Esophagus muscularis mucosa (tissue), 4 donors: ENCODE data around the gene RCBTB1. TPM values are rescaled to one million over a fixed set of nuclear protein-coding genes. Genes with fewer than 3 reads are reported as not detected.
"Not testable (repeated sequence)": the region's sequence is repeated elsewhere in the genome, so short reads cannot be mapped to it uniquely, and the experiment has no call there.

Experiments used
- DNase-seq: peaks from one replicate; pipeline ENCODE4 v3.0.0-alpha.2; 2017; ENCODE audit errors: extremely low spot score
- H3K27ac ChIP-seq, 4 donors: fragments of 200-600 bp; sonication (generic); replicated peaks in 1 of 4; 1 replicate in 3 of 4; 2 replicates in 1 of 4; pipeline ENCODE4 v1.5.1; 2016 to 2019; ENCODE audit warnings: mild to moderate bottlenecking in 1 of 4
- H3K27me3 ChIP-seq, 4 donors: fragments of 200-600 bp; sonication (generic); one replicate each; pipeline versions ENCODE4 v1.5.1 to v1.6.0; 2016 to 2019
- H3K36me3 ChIP-seq, 4 donors: fragments of 200-600 bp; sonication (generic); one replicate each; pipeline ENCODE4 v1.5.1; 2016 to 2019
- H3K4me1 ChIP-seq, 4 donors: fragments of 200-600 bp; sonication (generic); one replicate each; pipeline ENCODE4 v1.5.1; 2016 to 2019
- H3K4me3 ChIP-seq, 4 donors: fragments of 200-600 bp; sonication (generic); 1 replicate in 2 of 4; 2 replicates in 2 of 4; pipeline ENCODE4 v1.5.1; 2016 to 2019; ENCODE audit warnings: mild to moderate bottlenecking in 4 of 4, moderate library complexity in 1 of 4
- H3K9me3 ChIP-seq, 4 donors: fragments of 200-600 bp; sonication (generic); 1 replicate in 3 of 4; 2 replicates in 1 of 4; pipeline ENCODE4 v1.5.1; 2016 to 2019
- CTCF ChIP-seq, 3 experiments: fragments of 200-600 bp in 2 of 3; fragments of 450-650 bp in 1 of 3; sonication (generic) in 2 of 3; IDR thresholded peaks; one replicate each; pipeline ENCODE4 v1.5.1; 2017 to 2019; ENCODE audit warnings: antibody characterized with exemption in 3 of 3, mild to moderate bottlenecking in 2 of 3, moderate library complexity in 1 of 3
- EP300 ChIP-seq: sonication (generic); formaldehyde crosslinking; IDR thresholded peaks from one replicate; pipeline ENCODE4 v1.6.1; 2017; ENCODE audit warnings: antibody characterized with exemption
- POLR2A ChIP-seq: fragments of 450-650 bp; IDR thresholded peaks from one replicate; pipeline ENCODE4 v1.6.1; 2017; ENCODE audit warnings: antibody characterized with exemption, moderate library complexity, mild to moderate bottlenecking, low read depth
- POLR2AphosphoS5 ChIP-seq, 2 donors: sonication (generic); formaldehyde crosslinking; IDR thresholded peaks; one replicate each; pipeline ENCODE4 v1.6.1; 2017; ENCODE audit warnings: antibody characterized with exemption in 2 of 2
- WGBS: methylation state at CpG from one replicate; pipeline ENCODE4 v1.1.5; 2018; 5-methylcytosine and 5-hydroxymethylcytosine counted together
- intact Hi-C: fragments of 100-400 bp; cut with DNase I; formaldehyde crosslinking; loops from one replicate; pipeline ENCODE4 v1.15.1; 2023
- total RNA-seq, 4 donors: library from RNA; depleted of rRNA; stranded (reverse); fragments of >200 nt; gene quantifications; one replicate each; pipeline versions ENCODE4 v1.1.0 to v1.2.1, GENCODE V29; 2016

RCBTB1 gene
- total RNA-seq, 4 donors from 2014 or later: 11.1 to 14.7 (median 12.3) TPM

- intact Hi-C loops: no loop called here
- no peaks in the 10 kb centered on the region for H3K9me3 ChIP-seq
- H3K36me3 ChIP-seq: peaks cover 6 to 21% (median 12%) of the 10 kb centered on the region in 4 donors
- no peaks in the 10 kb centered on the region for H3K27me3 ChIP-seq
- no peak overlapping the region for H3K4me3 ChIP-seq
- TF ChIP-seq CTCF (IDR thresholded peaks at IDR 0.05) (no peak), POLR2AphosphoS5 (IDR thresholded peaks at IDR 0.05) (no peak)
- H3K4me1 ChIP-seq: peaks cover 0 to 5% (median 2%) of the 10 kb centered on the region in 4 donors
- no peak for DNase-seq
- 95% methylated on average over 1 of the region's 1 CpG for WGBS
- no peak overlapping the region for H3K27ac ChIP-seq
These were observed 15.2 kb downstream of the RCBTB1 start for GRCh38 chr13:49569993-49570689.

GRCh38 chr13:49567491-49567890, 17.9 kb downstream of the RCBTB1 start:
- WGBS: 93% methylated on average over 5 of the region's 5 CpGs
- no peak overlapping the region for H3K4me3 ChIP-seq
- peaks cover 6 to 35% (median 19%) of the 10 kb centered on the region in 4 donors for H3K36me3 ChIP-seq
- intact Hi-C loops: no loop called here
- peaks cover 0 to 5% (median 2%) of the 10 kb centered on the region in 4 donors for H3K4me1 ChIP-seq
- no peaks in the 10 kb centered on the region for H3K27me3 ChIP-seq
- TF ChIP-seq CTCF (IDR thresholded peaks at IDR 0.05): no peak
- no peak for TF ChIP-seq EP300
- no peak for TF ChIP-seq POLR2AphosphoS5 (IDR thresholded peaks at IDR 0.05)
- TF ChIP-seq POLR2A: no peak
- H3K9me3 ChIP-seq: no peaks in the 10 kb centered on the region
- no peak for DNase-seq
- H3K27ac ChIP-seq: no peak overlapping the region

GRCh38 chr13:49566461-49566860, 18.9 kb downstream of the RCBTB1 start:
- 97% methylated on average over 4 of the region's 4 CpGs for WGBS
- no peaks in the 10 kb centered on the region for H3K27me3 ChIP-seq
- H3K9me3 ChIP-seq: no peaks in the 10 kb centered on the region
- intact Hi-C loops: no loop called here
- TF ChIP-seq CTCF (IDR thresholded peaks at IDR 0.05) (no peak), POLR2AphosphoS5 (IDR thresholded peaks at IDR 0.05) (no peak), EP300 (no peak), POLR2A (no peak)
- no peak for DNase-seq
- H3K27ac ChIP-seq: no peak overlapping the region
- peaks cover 6 to 35% (median 20%) of the 10 kb centered on the region in 4 donors for H3K36me3 ChIP-seq
- H3K4me3 ChIP-seq: no peak overlapping the region
- H3K4me1 ChIP-seq: peaks cover 0 to 5% (median 2%) of the 10 kb centered on the region in 4 donors

GRCh38 chr13:49565461-49565860, 19.9 kb downstream of the RCBTB1 start:
- H3K27ac ChIP-seq, H3K27me3 ChIP-seq, H3K9me3 ChIP-seq, intact Hi-C loops, DNase-seq, H3K4me1 ChIP-seq, H3K4me3 ChIP-seq: not testable (repeated sequence)
- 96% methylated on average over 9 of the region's 25 CpGs for WGBS
- peaks cover 6 to 44% (median 28%) of the 10 kb centered on the region in 4 donors for H3K36me3 ChIP-seq

- H3K27me3 ChIP-seq: no peaks in the 10 kb centered on the region
- H3K27ac ChIP-seq: no peak overlapping the region
- intact Hi-C loops: no loop called here
- peaks cover 22 to 64% (median 44%) of the 10 kb centered on the region in 4 donors for H3K36me3 ChIP-seq
- whole genome bisulfite sequencing: 96% methylated on average over 4 of the region's 5 CpGs
- no peak for DNase-seq
- TF ChIP-seq EP300 (no peak), POLR2AphosphoS5 (IDR thresholded peaks at IDR 0.05) (no peak), POLR2A (no peak), CTCF (IDR thresholded peaks at IDR 0.05) (no peak)
- no peak overlapping the region for H3K4me3 ChIP-seq
- H3K9me3 ChIP-seq: no peaks in the 10 kb centered on the region
- no peaks in the 10 kb centered on the region for H3K4me1 ChIP-seq
These were observed 21.8 kb downstream of the RCBTB1 start for GRCh38 chr13:49563516-49563915.
